Mesendoderm (in vitro differentiated cells): Measurements from ENCODE around the gene RPS6KB1. TPM values are rescaled to one million over a fixed set of nuclear protein-coding genes. Genes with fewer than 3 reads are reported as not detected.
A peak's percentile ranks its signal among the peaks of the same experiment; 100 is the strongest.

ENCODE experiments used
- DNase-seq: peaks from one replicate; pipeline ENCODE4 v3.0.0; 2013
- H2AK5ac ChIP-seq: 2 replicates; pipeline ENCODE4 v1.6.1; 2013; ENCODE audit warnings: low read length, inconsistent platforms
- H2BK120ac ChIP-seq: 2 replicates; pipeline ENCODE4 v1.6.1; 2013; ENCODE audit warnings: low read depth, mild to moderate bottlenecking, low read length, moderate library complexity, mixed read lengths
- H2BK15ac ChIP-seq: replicated peaks from 2 replicates; pipeline ENCODE4 v1.6.1; 2013; ENCODE audit warnings: low read depth, mild to moderate bottlenecking, moderate library complexity
- H2BK5ac ChIP-seq: 2 replicates; pipeline ENCODE4 v1.6.1; 2013; ENCODE audit warnings: low read length, inconsistent platforms
- H3K18ac ChIP-seq: 2 replicates; pipeline ENCODE4 v1.6.1; 2013; ENCODE audit warnings: mild to moderate bottlenecking, low read length, mixed read lengths
- H3K23ac ChIP-seq: one replicate; pipeline ENCODE4 v1.6.1; 2013; ENCODE audit warnings: low read length
- H3K27ac ChIP-seq: 2 replicates; pipeline ENCODE4 v1.5.1; 2013; ENCODE audit warnings: low read depth, mild to moderate bottlenecking, inconsistent platforms, low read length, moderate library complexity
- H3K27me3 ChIP-seq: 2 replicates; pipeline ENCODE4 v1.6.1; 2013; ENCODE audit warnings: low read length, control low read depth, mild to moderate bottlenecking, inconsistent platforms; ENCODE audit not compliant: insufficient read depth, poor library complexity
- H3K36me3 ChIP-seq: 2 replicates; pipeline ENCODE4 v1.6.1; 2013; ENCODE audit warnings: low read length, inconsistent platforms; ENCODE audit not compliant: control insufficient read depth, insufficient read depth
- H3K4ac ChIP-seq: one replicate; pipeline ENCODE4 v1.6.1; 2013; ENCODE audit warnings: low read depth, mild to moderate bottlenecking, low read length, moderate library complexity
- H3K4me1 ChIP-seq: 2 replicates; pipeline ENCODE4 v1.6.1; 2013; ENCODE audit warnings: low read depth, low read length, inconsistent platforms; ENCODE audit not compliant: control insufficient read depth
- H3K4me2 ChIP-seq: 2 replicates; pipeline ENCODE4 v1.6.1; 2013; ENCODE audit warnings: low read length
- H3K4me3 ChIP-seq: 2 replicates; pipeline ENCODE4 v1.5.1; 2013; ENCODE audit warnings: mild to moderate bottlenecking, low read length
- H3K56ac ChIP-seq: one replicate; pipeline ENCODE4 v1.6.1; 2013; ENCODE audit warnings: low read length
- H3K79me1 ChIP-seq: 2 replicates; pipeline ENCODE4 v1.6.1; 2013; ENCODE audit warnings: low read length, inconsistent platforms
- H3K79me2 ChIP-seq: 2 replicates; pipeline ENCODE4 v1.6.1; 2013; ENCODE audit warnings: mild to moderate bottlenecking, low read length; ENCODE audit not compliant: control insufficient read depth, insufficient read depth
- H3K9ac ChIP-seq: 2 replicates; pipeline ENCODE4 v1.6.1; 2013; ENCODE audit warnings: low read length, inconsistent platforms
- H4K5ac ChIP-seq: one replicate; pipeline ENCODE4 v1.6.1; 2013; ENCODE audit warnings: low read length
- H4K8ac ChIP-seq: one replicate; pipeline ENCODE4 v1.6.1; 2013; ENCODE audit warnings: low read depth, mild to moderate bottlenecking, control low read depth, low read length, moderate library complexity
- WGBS: extraction: QIAGEN DNeasy Blood & Tissue Kit; methylation state at CpG from one replicate; pipeline ENCODE4 v1.1.7; 2013; ENCODE audit warnings: low lambda C conversion rate, missing lambda C conversion rate; ENCODE audit not compliant: insufficient coverage; ENCODE audit errors: extremely low coverage; 5-methylcytosine and 5-hydroxymethylcytosine counted together
- polyA plus RNA-seq, 2 experiments: library from polyadenylated mRNA; stranded (reverse); fragments of 200-250 nt; gene quantifications; one replicate each; pipeline ENCODE4 v1.2.3, GENCODE V29; 2013

RPS6KB1 gene
- 13.3 TPM for polyA plus RNA-seq (2013, experiment 1 of 2)
- polyA plus RNA-seq (2013, experiment 2 of 2): 13.3 TPM

- peak within 1 kb of the TSS; percentile 85 for H3K4me2 ChIP-seq
- WGBS: no CpG with 5 or more reads among the region's 61 CpGs
- H2BK5ac ChIP-seq: no peak within 1 kb of the TSS
- no peaks in the 10 kb centered on the region for H3K4me1 ChIP-seq
- peak within 1 kb of the TSS; percentile 86 for H3K9ac ChIP-seq
- H2BK120ac ChIP-seq: no peak within 1 kb of the TSS
- peak within 1 kb of the TSS; percentile 37 for H3K4ac ChIP-seq
- H3K56ac ChIP-seq: peak within 1 kb of the TSS; percentile 97
- H3K79me1 ChIP-seq: peaks cover 3% of the 10 kb centered on the region
- H2AK5ac ChIP-seq: no peak within 1 kb of the TSS
- H4K8ac ChIP-seq: peak within 1 kb of the TSS; percentile 83
- no peak within 1 kb of the TSS for H4K5ac ChIP-seq
- H3K27ac ChIP-seq: no peak within 1 kb of the TSS
- peaks cover 3% of the 10 kb centered on the region for H3K36me3 ChIP-seq
- peak within 1 kb of the TSS; percentile 92 for H3K4me3 ChIP-seq
- H3K27me3 ChIP-seq: no peaks in the 10 kb centered on the region
- peaks cover 14% of the 10 kb centered on the region for H3K79me2 ChIP-seq
- DNase-seq: peak; percentile 99
- H3K18ac ChIP-seq: peak within 1 kb of the TSS; percentile 18
- peak within 1 kb of the TSS; percentile 85 for H3K23ac ChIP-seq
- no peak within 1 kb of the TSS for H2BK15ac ChIP-seq
Measured at GRCh38 chr17:59892924-59893675, at the start of gene RPS6KB1, which contains the start of gene TUBD1. TSS of gene RPS6KB1 (plus strand) at chr17:59893121. CDS start at chr17:59893185, 64 bp downstream. TSS of gene TUBD1 (minus strand) at chr17:59892943. CDS start at chr17:59891002, 1,941 bp downstream.

DNA sequence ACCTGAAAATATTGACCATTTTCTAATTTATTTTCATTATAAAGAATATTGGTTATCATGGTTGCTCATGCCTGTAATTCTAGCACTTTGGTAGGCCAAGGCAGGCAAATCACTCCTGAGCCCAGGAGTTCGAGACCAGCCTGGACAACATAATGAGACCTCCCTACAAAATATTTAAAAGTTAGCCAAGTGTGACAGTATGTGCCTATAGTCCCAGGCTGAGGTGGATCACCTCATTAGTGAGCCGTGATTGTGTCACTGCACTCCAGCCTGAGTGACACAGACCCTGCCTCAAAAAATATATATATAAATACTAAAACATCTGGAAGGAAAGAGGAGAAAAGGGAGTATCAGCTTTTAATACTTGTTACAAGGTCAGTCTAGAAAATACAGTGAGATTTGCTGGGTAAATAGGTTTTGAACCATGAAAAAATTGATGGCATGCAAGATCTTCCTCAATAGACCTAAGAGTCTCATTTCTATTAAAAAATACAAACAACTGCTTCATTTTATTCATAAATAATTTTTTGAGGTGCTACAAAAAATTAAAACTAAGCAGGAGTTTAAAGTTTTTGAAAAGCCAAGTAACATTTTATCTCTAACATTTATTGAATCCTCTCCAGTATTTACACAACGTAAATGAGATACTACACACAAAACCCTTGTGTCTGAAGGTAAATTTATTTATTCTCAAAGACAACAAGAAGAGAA, 47.9 kb upstream of the RPS6KB1 start:
- Histone ChIP-seq H4K5ac (no peak overlapping the region), H3K18ac (no peak overlapping the region), H2BK120ac (no peak overlapping the region), H3K27ac (no peak overlapping the region), H4K8ac (no peak overlapping the region), H2AK5ac (no peak overlapping the region), H3K4me2 (no peak overlapping the region), H3K27me3 (no peaks in the 10 kb centered on the region), H3K4me1 (peaks cover 6% of the 10 kb centered on the region), H3K36me3 (no peaks in the 10 kb centered on the region), H2BK15ac (no peak overlapping the region), H3K4ac (no peak overlapping the region), H3K23ac (no peak overlapping the region), H3K56ac (no peak overlapping the region), H3K79me2 (peaks cover 6% of the 10 kb centered on the region), H3K9ac (no peak overlapping the region), H3K79me1 (no peaks in the 10 kb centered on the region), H3K4me3 (no peak overlapping the region), H2BK5ac (no peak overlapping the region)
- no peak for DNase-seq
- WGBS: no CpG with 5 or more reads among the region's 3 CpGs

DNA sequence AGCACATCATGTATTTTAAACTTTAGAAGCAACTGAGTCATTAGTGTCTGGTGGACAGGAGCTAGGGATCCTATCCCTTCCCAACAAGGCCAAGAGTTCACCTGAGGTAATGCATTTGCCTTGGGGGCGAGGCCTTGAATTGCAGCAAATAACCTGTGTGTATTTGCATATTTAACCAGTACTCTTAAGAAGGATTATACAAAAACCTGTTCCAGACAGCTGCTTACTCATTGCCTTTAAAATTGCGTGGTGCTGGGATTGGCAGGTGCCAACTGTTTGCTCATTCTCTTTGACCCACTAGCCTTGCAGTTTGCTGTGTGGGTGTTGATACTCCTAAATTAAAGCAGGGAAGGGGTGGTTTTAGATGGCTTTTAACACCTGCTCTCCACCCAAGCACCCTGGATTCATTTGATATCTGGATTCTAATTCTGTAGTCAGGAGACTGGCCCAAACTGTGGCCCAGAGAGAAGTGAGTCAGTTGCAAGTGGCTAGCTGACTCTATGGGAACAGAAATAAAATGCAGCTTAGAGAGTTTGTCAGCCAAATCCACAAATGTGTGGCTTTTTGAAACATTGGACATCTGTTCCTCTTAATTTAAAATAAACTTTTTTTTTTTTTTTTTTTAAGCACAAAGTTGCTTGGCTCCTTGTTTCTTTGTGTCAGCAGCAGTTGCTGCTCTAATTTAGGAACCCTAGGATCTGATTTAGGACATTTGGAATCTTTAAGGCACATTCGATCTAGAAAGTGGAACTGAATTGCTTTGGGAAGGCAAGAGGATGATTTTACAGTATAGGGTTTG, 47.1 kb upstream of the RPS6KB1 start:
- Histone ChIP-seq H3K79me1 (no peaks in the 10 kb centered on the region), H3K79me2 (peaks cover 2% of the 10 kb centered on the region), H3K56ac (no peak overlapping the region), H2BK15ac (no peak overlapping the region), H4K8ac (no peak overlapping the region), H3K18ac (no peak overlapping the region), H4K5ac (no peak overlapping the region), H3K4me1 (peaks cover 6% of the 10 kb centered on the region), H3K4ac (no peak overlapping the region), H3K27ac (no peak overlapping the region), H2BK120ac (no peak overlapping the region), H3K27me3 (no peaks in the 10 kb centered on the region), H2BK5ac (no peak overlapping the region), H3K4me2 (no peak overlapping the region), H3K4me3 (no peak overlapping the region), H3K9ac (no peak overlapping the region), H3K23ac (no peak overlapping the region), H3K36me3 (no peaks in the 10 kb centered on the region), H2AK5ac (no peak overlapping the region)
- WGBS: no CpG with 5 or more reads among the region's 3 CpGs
- DNase-seq: peak; percentile 72

GRCh38 chr17:59846394-59847165, 46.3 kb upstream of the RPS6KB1 start:
- Histone ChIP-seq H4K8ac (no peak overlapping the region), H2BK120ac (no peak overlapping the region), H3K4ac (no peak overlapping the region), H2BK15ac (no peak overlapping the region), H3K79me1 (no peaks in the 10 kb centered on the region), H3K4me1 (peaks cover 6% of the 10 kb centered on the region), H4K5ac (no peak overlapping the region), H3K27ac (no peak overlapping the region), H3K36me3 (no peaks in the 10 kb centered on the region), H3K56ac (no peak overlapping the region), H2BK5ac (no peak overlapping the region), H3K4me3 (no peak overlapping the region), H3K23ac (peak overlapping the region; percentile 35), H3K4me2 (no peak overlapping the region), H3K9ac (no peak overlapping the region), H3K27me3 (no peaks in the 10 kb centered on the region), H3K79me2 (no peaks in the 10 kb centered on the region), H2AK5ac (no peak overlapping the region), H3K18ac (no peak overlapping the region)
- peak; percentile 43 for DNase-seq
- WGBS: no CpG with 5 or more reads among the region's 7 CpGs

DNA sequence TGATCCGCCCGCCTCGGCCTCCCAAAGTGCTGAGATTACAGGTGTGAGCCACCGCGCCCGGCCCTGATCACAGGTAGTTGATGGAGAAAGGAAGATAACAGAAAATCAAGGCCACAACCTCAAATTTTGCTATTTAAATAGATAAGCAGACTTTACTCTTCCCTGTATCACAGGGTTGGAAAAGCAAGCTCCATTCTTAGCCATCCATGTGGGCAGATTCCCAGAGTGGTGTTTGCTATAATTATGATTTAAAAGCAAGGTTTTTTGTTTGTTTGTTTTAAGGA, 44.6 kb upstream of the RPS6KB1 start:
- H3K56ac ChIP-seq: no peak overlapping the region
- H2BK15ac ChIP-seq: no peak overlapping the region
- no peak overlapping the region for H2BK5ac ChIP-seq
- H3K79me2 ChIP-seq: no peaks in the 10 kb centered on the region
- H3K23ac ChIP-seq: no peak overlapping the region
- peaks cover 6% of the 10 kb centered on the region for H3K4me1 ChIP-seq
- WGBS: no CpG with 5 or more reads among the region's 6 CpGs
- H3K9ac ChIP-seq: no peak overlapping the region
- no peak overlapping the region for H4K8ac ChIP-seq
- H2AK5ac ChIP-seq: no peak overlapping the region
- no peak overlapping the region for H4K5ac ChIP-seq
- H3K4me3 ChIP-seq: no peak overlapping the region
- no peak overlapping the region for H2BK120ac ChIP-seq
- no peak overlapping the region for H3K18ac ChIP-seq
- H3K4me2 ChIP-seq: no peak overlapping the region
- DNase-seq: no peak
- H3K79me1 ChIP-seq: no peaks in the 10 kb centered on the region
- H3K27me3 ChIP-seq: no peaks in the 10 kb centered on the region
- H3K27ac ChIP-seq: no peak overlapping the region
- H3K36me3 ChIP-seq: no peaks in the 10 kb centered on the region
- H3K4ac ChIP-seq: no peak overlapping the region
